ENCODE data around the gene JMJD1C. TPM values are rescaled to one million over a fixed set of nuclear protein-coding genes. Genes with fewer than 3 reads are reported as not detected.

Gene JMJD1C
- total and polyA plus RNA-seq, 2 donors (not counting 3 experiments of a cell fraction or from before 2014, with no cell fraction given): 32.1 to 97.1 TPM

DNA sequence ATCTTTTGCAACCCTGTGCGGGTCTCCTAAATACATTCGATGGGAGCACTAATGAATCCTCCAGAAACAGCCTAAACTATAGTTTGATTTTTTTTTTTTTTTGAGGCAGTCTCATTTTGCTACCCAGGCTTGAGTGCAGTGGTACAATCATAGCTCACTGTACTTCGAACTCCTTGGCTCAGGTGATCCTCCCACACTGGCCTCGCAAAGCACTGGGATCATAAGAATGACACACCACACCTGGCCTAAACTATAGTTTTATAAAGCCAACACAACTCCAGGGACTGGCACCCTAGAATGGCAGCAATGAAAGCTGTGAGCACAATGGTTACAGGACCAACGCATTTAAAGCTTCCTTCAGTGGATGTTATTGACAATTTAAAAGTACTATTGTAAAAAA, 14.5 kb upstream of the JMJD1C start:
- H3K27ac ChIP-seq (ENCODE audit: insufficient read depth, low read depth, low read length): no peak overlapping the region
- dilution Hi-C loops (cut with MboI; ENCODE audit: extremely low pct_ligation_motif_present, low sequenced_read_pairs) (no loop called here), intact Hi-C loops (cut with micrococcal nuclease) (no loop called here)
- peaks cover 2% of the 10 kb centered on the region for H4K20me1 ChIP-seq (replicated peaks; ENCODE audit: control insufficient read depth, extremely low read depth, insufficient read depth, low read length)
- no peak overlapping the region for H3K4me3 ChIP-seq (replicated peaks in 1 of 3; ENCODE audit: insufficient read depth in 1 of 3, low read depth in 1 of 3, low read length in 3 of 3)
- DNase-seq (ENCODE audit: low read depth, low spot score) (no peak), FAIRE-seq (no peak)
- H3K4me1 ChIP-seq (ENCODE audit: control insufficient read depth, extremely low read depth, insufficient read depth, low read length): no peaks in the 10 kb centered on the region
- BruUV-seq (replicated peaks): no TSS peak
- no peak overlapping the region for H3K9ac ChIP-seq (replicated peaks; ENCODE audit: extremely low read depth, insufficient read depth, low read length)
- no peaks in the 10 kb centered on the region for H3K36me3 ChIP-seq (ENCODE audit: control insufficient read depth in 2 of 2, extremely low read depth in 1 of 2, insufficient read depth in 2 of 2, low read length in 2 of 2)
- H3K9me3 ChIP-seq (replicated peaks; ENCODE audit: control insufficient read depth, insufficient read depth, low read length): no peaks in the 10 kb centered on the region
- POLR2A ChIA-PET: no interaction called here
- no peak overlapping the region for H3K4me2 ChIP-seq (ENCODE audit: insufficient read depth, low read length)
- no peak overlapping the region for H2AFZ ChIP-seq (ENCODE audit: low read depth, low read length)
- no peaks in the 10 kb centered on the region for H3K27me3 ChIP-seq (ENCODE audit: control insufficient read depth in 2 of 2, insufficient read depth in 2 of 2, low read length in 2 of 2)
- CTCF ChIA-PET: interaction anchor here (0.6 to 1.9 kb wide), 2 partner anchors 18 to 312 kb away, joined by 4 to 6 read pairs; no protein-coding TSS in a partner anchor
- TF ChIP-seq EZH2 (IDR thresholded peaks at IDR 0.05; ENCODE audit: borderline replicate concordance, low read depth, low read length, severe bottlenecking) (no peak), POLR2AphosphoS5 (IDR thresholded peaks at IDR 0.05; ENCODE audit: insufficient read depth, low read depth, low read length) (no peak), MYC (IDR thresholded peaks at IDR 0.05; ENCODE audit: low read depth, low read length) (no peak)
- peaks cover 64% of the 10 kb centered on the region for H3K79me2 ChIP-seq (ENCODE audit: control insufficient read depth, insufficient read depth, low read length)
- no peaks in the 10 kb centered on the region for H3K9me1 ChIP-seq (replicated peaks; ENCODE audit: control insufficient read depth, extremely low read depth, insufficient read depth, low read length)

DNA sequence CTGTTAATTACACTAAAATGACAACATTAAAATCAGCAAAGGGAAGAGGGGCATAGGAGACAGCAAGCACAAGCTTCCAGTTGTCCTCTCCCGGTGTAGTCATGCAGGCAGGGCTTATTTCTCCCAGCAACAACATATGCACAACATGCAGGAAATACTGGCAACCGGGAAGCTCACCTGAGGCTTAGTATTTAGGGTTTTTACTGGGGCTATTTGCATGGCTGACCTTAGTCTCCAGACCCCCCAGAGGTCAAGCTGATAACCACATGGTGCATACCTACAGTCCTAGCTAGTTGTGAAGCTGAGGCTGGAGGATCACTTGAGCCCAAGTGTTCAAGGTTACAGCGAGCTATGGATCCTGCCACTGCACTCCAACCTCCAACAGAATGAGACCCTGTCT, 12.8 kb upstream of the JMJD1C start:
- no peak overlapping the region for H3K4me2 ChIP-seq (ENCODE audit: insufficient read depth, low read length)
- no peaks in the 10 kb centered on the region for H3K27me3 ChIP-seq (ENCODE audit: control insufficient read depth in 2 of 2, insufficient read depth in 2 of 2, low read length in 2 of 2)
- no peak overlapping the region for H3K4me3 ChIP-seq (replicated peaks in 1 of 3; ENCODE audit: insufficient read depth in 1 of 3, low read depth in 1 of 3, low read length in 3 of 3)
- no peaks in the 10 kb centered on the region for H3K36me3 ChIP-seq (ENCODE audit: control insufficient read depth in 2 of 2, extremely low read depth in 1 of 2, insufficient read depth in 2 of 2, low read length in 2 of 2)
- dilution Hi-C loops (cut with MboI; ENCODE audit: extremely low pct_ligation_motif_present, low sequenced_read_pairs): no loop called here
- TF ChIP-seq JUN (IDR thresholded peaks at IDR 0.05; ENCODE audit: borderline replicate concordance, insufficient read depth, insufficient read length, low read depth) (no peak), MYC (IDR thresholded peaks at IDR 0.05; ENCODE audit: low read depth, low read length) (no peak), GATA2 (IDR thresholded peaks at IDR 0.05; ENCODE audit: insufficient read depth, insufficient read length, low read depth, low read length) (no peak), FOS (IDR thresholded peaks at IDR 0.05; ENCODE audit: borderline replicate concordance, insufficient read depth, low read length) (no peak), POLR2A (IDR thresholded peaks at IDR 0.05; ENCODE audit: low read depth, low read length) (no peak), EZH2 (IDR thresholded peaks at IDR 0.05; ENCODE audit: borderline replicate concordance, low read depth, low read length, severe bottlenecking) (no peak), POLR2AphosphoS5 (IDR thresholded peaks at IDR 0.05; ENCODE audit: insufficient read depth, low read depth, low read length) (no peak)
- TF ChIP-seq, protein P1, sequence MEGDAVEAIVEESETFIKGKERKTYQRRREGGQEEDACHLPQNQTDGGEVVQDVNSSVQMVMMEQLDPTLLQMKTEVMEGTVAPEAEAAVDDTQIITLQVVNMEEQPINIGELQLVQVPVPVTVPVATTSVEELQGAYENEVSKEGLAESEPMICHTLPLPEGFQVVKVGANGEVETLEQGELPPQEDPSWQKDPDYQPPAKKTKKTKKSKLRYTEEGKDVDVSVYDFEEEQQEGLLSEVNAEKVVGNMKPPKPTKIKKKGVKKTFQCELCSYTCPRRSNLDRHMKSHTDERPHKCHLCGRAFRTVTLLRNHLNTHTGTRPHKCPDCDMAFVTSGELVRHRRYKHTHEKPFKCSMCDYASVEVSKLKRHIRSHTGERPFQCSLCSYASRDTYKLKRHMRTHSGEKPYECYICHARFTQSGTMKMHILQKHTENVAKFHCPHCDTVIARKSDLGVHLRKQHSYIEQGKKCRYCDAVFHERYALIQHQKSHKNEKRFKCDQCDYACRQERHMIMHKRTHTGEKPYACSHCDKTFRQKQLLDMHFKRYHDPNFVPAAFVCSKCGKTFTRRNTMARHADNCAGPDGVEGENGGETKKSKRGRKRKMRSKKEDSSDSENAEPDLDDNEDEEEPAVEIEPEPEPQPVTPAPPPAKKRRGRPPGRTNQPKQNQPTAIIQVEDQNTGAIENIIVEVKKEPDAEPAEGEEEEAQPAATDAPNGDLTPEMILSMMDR (IDR thresholded peaks at IDR 0.05; ENCODE audit: extremely low read depth in 1 of 2, insufficient read depth in 1 of 2, low read depth in 1 of 2, low read length in 2 of 2): no peak
- TF ChIP-seq, protein P2, sequence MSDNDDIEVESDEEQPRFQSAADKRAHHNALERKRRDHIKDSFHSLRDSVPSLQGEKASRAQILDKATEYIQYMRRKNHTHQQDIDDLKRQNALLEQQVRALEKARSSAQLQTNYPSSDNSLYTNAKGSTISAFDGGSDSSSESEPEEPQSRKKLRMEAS (IDR thresholded peaks at IDR 0.05; ENCODE audit: insufficient read depth, insufficient read length): no peak
- DNase-seq (ENCODE audit: low read depth, low spot score): no peak
- no peak overlapping the region for H3K9ac ChIP-seq (replicated peaks; ENCODE audit: extremely low read depth, insufficient read depth, low read length)
- no peaks in the 10 kb centered on the region for H3K4me1 ChIP-seq (ENCODE audit: control insufficient read depth, extremely low read depth, insufficient read depth, low read length)
- no peak overlapping the region for H2AFZ ChIP-seq (ENCODE audit: low read depth, low read length)
- ChIA-PET POLR2A (no interaction called here), CTCF (interaction anchor here (0.9 to 1.8 kb wide), 4 partner anchors 12 to 242 kb away, joined by 3 to 5 read pairs (median 4); no protein-coding TSS in a partner anchor)
- intact Hi-C loops (cut with micrococcal nuclease): no loop called here
- FAIRE-seq: no peak
- H4K20me1 ChIP-seq (replicated peaks; ENCODE audit: control insufficient read depth, extremely low read depth, insufficient read depth, low read length): no peaks in the 10 kb centered on the region
- H3K79me2 ChIP-seq (ENCODE audit: control insufficient read depth, insufficient read depth, low read length): peaks cover 69% of the 10 kb centered on the region
- H3K27ac ChIP-seq (ENCODE audit: insufficient read depth, low read depth, low read length): no peak overlapping the region
- no peaks in the 10 kb centered on the region for H3K9me1 ChIP-seq (replicated peaks; ENCODE audit: control insufficient read depth, extremely low read depth, insufficient read depth, low read length)
- H3K9me3 ChIP-seq (replicated peaks; ENCODE audit: control insufficient read depth, insufficient read depth, low read length): no peaks in the 10 kb centered on the region
- BruUV-seq (replicated peaks): no TSS peak

Measured in endothelial cell of umbilical vein (primary cell).